ENCODE measurements around the gene PCNX2.

DNA sequence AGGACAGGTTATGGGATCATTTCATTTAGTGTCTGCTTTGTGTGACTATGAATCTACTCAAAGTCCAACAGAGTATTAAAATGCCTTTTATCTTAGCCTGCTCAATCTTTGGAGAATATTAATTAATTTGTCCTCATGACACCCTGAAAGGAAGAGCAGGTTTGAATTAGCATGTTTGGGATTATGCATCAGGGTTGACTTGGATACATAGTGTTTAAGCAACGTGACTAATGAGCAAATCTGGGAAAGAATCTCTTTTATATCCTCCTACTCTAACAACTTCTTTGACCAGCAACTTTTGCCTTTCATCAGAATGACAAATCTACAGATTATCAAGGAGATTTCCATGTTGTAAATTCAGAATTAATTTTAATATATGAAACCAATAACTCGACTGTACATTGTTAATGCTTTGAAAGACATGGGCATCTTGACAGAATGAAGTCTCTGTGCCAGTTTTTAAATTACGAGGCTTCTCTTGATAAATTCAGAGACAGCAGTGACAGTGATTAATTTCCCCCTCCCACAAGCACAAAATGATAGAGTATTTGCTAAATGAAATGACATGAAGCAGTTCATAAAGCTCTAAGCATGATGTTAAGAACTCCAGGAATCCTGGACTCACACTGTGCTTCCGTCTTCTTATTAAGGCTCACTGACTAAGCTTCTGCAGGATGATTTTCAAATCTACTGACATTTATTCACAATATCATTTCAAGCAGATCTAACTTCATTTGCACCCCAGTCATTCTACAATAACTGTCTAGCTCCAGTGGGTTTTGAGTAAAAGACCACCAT is 156.5 kb downstream of the PCNX2 start:
- TF ChIP-seq EZH2phosphoT487 (IDR thresholded peaks at IDR 0.05; ENCODE audit: insufficient read depth, low read depth), result no peak
- no peak for TF ChIP-seq EZH2 (IDR thresholded peaks at IDR 0.05; ENCODE audit: insufficient read depth, poor library complexity, severe bottlenecking)

All from GM23248 (cell line).